Chondrocyte (in vitro differentiated cells): ENCODE measurements around the gene CCDC71. TPM values are rescaled to one million over a fixed set of nuclear protein-coding genes. Genes with fewer than 3 reads are reported as not detected.

Experiments
- DNase-seq: peaks from one replicate; pipeline ENCODE4 v3.0.0; 2021; ENCODE audit warnings: mixed read lengths, low spot score
- H3K27ac Mint-ChIP-seq: one replicate; pipeline ENCODE4 v1.8.0; 2021; ENCODE audit warnings: mild to moderate bottlenecking, moderate library complexity, mixed read lengths; ENCODE audit not compliant: unreplicated experiment
- H3K27me3 Mint-ChIP-seq: 2 replicates; pipeline ENCODE4 v1.8.0; 2021; ENCODE audit warnings: low read depth, mixed read lengths
- H3K36me3 Mint-ChIP-seq: 2 replicates; pipeline ENCODE4 v1.8.0; 2021; ENCODE audit warnings: low read depth, mixed read lengths
- H3K4me1 Mint-ChIP-seq: 2 replicates; pipeline ENCODE4 v1.8.0; 2021; ENCODE audit warnings: low read depth, mild to moderate bottlenecking, mixed read lengths
- H3K4me3 Mint-ChIP-seq: one replicate; pipeline ENCODE4 v1.8.0; 2021; ENCODE audit warnings: mild to moderate bottlenecking, moderate library complexity, mixed read lengths; ENCODE audit not compliant: unreplicated experiment
- H3K9me3 Mint-ChIP-seq: 2 replicates; pipeline ENCODE4 v1.8.0; 2021; ENCODE audit warnings: low read depth, mixed read lengths
- CTCF ChIP-seq: fragments of 200-600 bp; sonication (generic); IDR thresholded peaks from 2 replicates; pipeline ENCODE4 v1.5.0; 2021; ENCODE audit warnings: antibody characterized with exemption, mild to moderate bottlenecking, moderate library complexity
- total RNA-seq: library from RNA; stranded (reverse); gene quantifications from 3 replicates; pipeline ENCODE4 v1.2.1, GENCODE V29; 2021

Gene CCDC71
- total RNA-seq, 1 donor from 2014 or later, result 18.7 TPM

GRCh38 chr3:49161808-49162530 is 4.2 kb downstream of the CCDC71 start:
- Mint-ChIP-seq H3K27me3 (no peaks in the 10 kb centered on the region), H3K27ac (no peak overlapping the region), H3K36me3 (peaks cover 8% of the 10 kb centered on the region), H3K9me3 (no peaks in the 10 kb centered on the region), H3K4me3 (no peak overlapping the region), H3K4me1 (peaks cover 21% of the 10 kb centered on the region)
- no peak for DNase-seq
- TF ChIP-seq CTCF, result no peak

- H3K36me3 Mint-ChIP-seq, result peaks cover 8% of the 10 kb centered on the region
- peak overlapping the region; percentile 41 for H3K27ac Mint-ChIP-seq
- no peaks in the 10 kb centered on the region for H3K9me3 Mint-ChIP-seq
- no peak overlapping the region for H3K4me3 Mint-ChIP-seq
- no peaks in the 10 kb centered on the region for H3K27me3 Mint-ChIP-seq
- H3K4me1 Mint-ChIP-seq, result peaks cover 15% of the 10 kb centered on the region
- no peak for DNase-seq
- no peak for TF ChIP-seq CTCF
Observed at GRCh38 chr3:49161197-49161596, 4.9 kb downstream of the CCDC71 start.

GRCh38 chr3:49158792-49159191 is 7.3 kb downstream of the CCDC71 start:
- no peak overlapping the region for H3K4me3 Mint-ChIP-seq
- no peak for TF ChIP-seq CTCF
- no peak overlapping the region for H3K27ac Mint-ChIP-seq
- no peaks in the 10 kb centered on the region for H3K9me3 Mint-ChIP-seq
- H3K27me3 Mint-ChIP-seq, result no peaks in the 10 kb centered on the region
- H3K4me1 Mint-ChIP-seq, result no peaks in the 10 kb centered on the region
- peaks cover 5% of the 10 kb centered on the region for H3K36me3 Mint-ChIP-seq
- no peak for DNase-seq

- no peaks in the 10 kb centered on the region for H3K36me3 Mint-ChIP-seq
- no peak for DNase-seq
- H3K27me3 Mint-ChIP-seq, result no peaks in the 10 kb centered on the region
- no peak overlapping the region for H3K4me3 Mint-ChIP-seq
- H3K27ac Mint-ChIP-seq, result no peak overlapping the region
- no peaks in the 10 kb centered on the region for H3K4me1 Mint-ChIP-seq
- TF ChIP-seq CTCF, result peak; percentile 40
- H3K9me3 Mint-ChIP-seq, result no peaks in the 10 kb centered on the region
Observed at GRCh38 chr3:49158103-49158709, 7.9 kb downstream of the CCDC71 start.

- Mint-ChIP-seq H3K36me3 (no peaks in the 10 kb centered on the region), H3K4me1 (no peaks in the 10 kb centered on the region), H3K27me3 (no peaks in the 10 kb centered on the region), H3K9me3 (no peaks in the 10 kb centered on the region), H3K4me3 (no peak overlapping the region), H3K27ac (no peak overlapping the region)
- no peak for TF ChIP-seq CTCF
- DNase-seq, result no peak
Observed at GRCh38 chr3:49157289-49157688, 8.8 kb downstream of the CCDC71 start.
